WERI-Rb-1 (cell line): ENCODE measurements around the gene LRCH2.

ENCODE experiments used
- DNase-seq: peaks from one replicate; pipeline ENCODE4 v3.0.0-alpha.2; 2020
- H3K27ac ChIP-seq: fragments of 250-450 bp; sonication (Bioruptor Pico); 2 replicates; pipeline ENCODE4 v1.5.1; 2020; ENCODE audit warnings: mild to moderate bottlenecking, moderate library complexity
- H3K27me3 ChIP-seq: fragments of 250-450 bp; sonication (Bioruptor Pico); 2 replicates; pipeline ENCODE4 v1.5.1; 2021; ENCODE audit warnings: mild to moderate bottlenecking, low read depth, moderate library complexity; ENCODE audit not compliant: insufficient read depth, severe bottlenecking
- H3K36me3 ChIP-seq: fragments of 250-450 bp; sonication (Bioruptor Pico); 2 replicates; pipeline ENCODE4 v1.5.1; 2020; ENCODE audit warnings: mild to moderate bottlenecking, moderate library complexity
- H3K4me3 ChIP-seq: 2 replicates; pipeline ENCODE4 v1.5.1; 2011; ENCODE audit warnings: low read depth, mild to moderate bottlenecking, control low read depth, low read length
- H3K9me3 ChIP-seq: fragments of 250-450 bp; sonication (Bioruptor Pico); 2 replicates; pipeline ENCODE4 v1.5.1; 2021; ENCODE audit warnings: mild to moderate bottlenecking, moderate library complexity; ENCODE audit not compliant: severe bottlenecking
- CTCF ChIP-seq: IDR thresholded peaks from 2 replicates; pipeline ENCODE4 v1.5.1; 2011; ENCODE audit warnings: low read depth, mild to moderate bottlenecking, control low read depth, inconsistent platforms, low read length

The LRCH2 gene

GRCh38 chrX:115089419-115089818 is 144.5 kb downstream of the LRCH2 start:
- Histone ChIP-seq H3K36me3 (no peaks in the 10 kb centered on the region), H3K27me3 (peaks cover 3% of the 10 kb centered on the region), H3K4me3 (no peak overlapping the region), H3K27ac (no peak overlapping the region), H3K9me3 (peaks cover 13% of the 10 kb centered on the region)
- no peak for TF ChIP-seq CTCF
- no peak for DNase-seq

GRCh38 chrX:115068896-115069295 is 165.0 kb downstream of the LRCH2 start:
- no peaks in the 10 kb centered on the region for H3K9me3 ChIP-seq
- H3K4me3 ChIP-seq: no peak overlapping the region
- no peaks in the 10 kb centered on the region for H3K36me3 ChIP-seq
- H3K27ac ChIP-seq: no peak overlapping the region
- no peak for DNase-seq
- TF ChIP-seq CTCF: no peak
- H3K27me3 ChIP-seq: peaks cover 68% of the 10 kb centered on the region

- Histone ChIP-seq H3K36me3 (no peaks in the 10 kb centered on the region), H3K27ac (no peak overlapping the region), H3K9me3 (peaks cover 2% of the 10 kb centered on the region), H3K4me3 (no peak overlapping the region), H3K27me3 (peaks cover 67% of the 10 kb centered on the region)
- DNase-seq: no peak
- TF ChIP-seq CTCF: no peak
Measured at GRCh38 chrX:115067812-115068211, 166.1 kb downstream of the LRCH2 start.

DNA sequence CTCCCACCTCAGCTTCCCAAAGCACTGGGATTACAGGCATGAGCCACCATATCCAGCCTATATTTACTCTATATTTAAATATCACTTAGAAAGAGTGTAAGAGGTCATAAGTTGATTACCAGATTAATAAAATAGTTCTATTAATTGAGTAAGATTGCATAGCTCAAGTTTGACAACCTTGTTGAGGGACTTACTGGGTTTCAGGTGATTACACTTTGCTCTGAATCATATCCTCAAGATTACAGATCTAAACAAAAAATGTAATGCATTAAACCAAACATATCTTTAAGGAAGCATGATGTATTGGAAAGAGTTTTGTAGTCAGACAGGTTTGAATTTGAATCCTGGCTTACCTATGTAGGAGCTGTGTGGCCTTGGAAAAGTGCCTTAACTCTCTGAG is 168.6 kb downstream of the LRCH2 start:
- H3K4me3 ChIP-seq: no peak overlapping the region
- H3K27me3 ChIP-seq: peaks cover 55% of the 10 kb centered on the region
- H3K36me3 ChIP-seq: no peaks in the 10 kb centered on the region
- H3K9me3 ChIP-seq: peaks cover 11% of the 10 kb centered on the region
- TF ChIP-seq CTCF: no peak
- DNase-seq: no peak
- no peak overlapping the region for H3K27ac ChIP-seq
